Subcutaneous abdominal adipose tissue (tissue), 5 donors: Measurements from ENCODE around the gene SEMA3A.
"Not testable (repeated sequence)": the region's sequence is repeated elsewhere in the genome, so short reads cannot be mapped to it uniquely, and the experiment has no call there.

ENCODE experiments used
- H3K27ac ChIP-seq: one replicate; pipeline ENCODE4 v1.7.0; 2013; ENCODE audit warnings: low read depth, mild to moderate bottlenecking, inconsistent platforms, low read length, moderate library complexity
- H3K27me3 ChIP-seq, 5 donors: one replicate each; pipeline ENCODE4 v1.7.0; 2013; ENCODE audit warnings: low read length in 5 of 5, inconsistent platforms in 1 of 5; ENCODE audit not compliant: control insufficient read depth in 5 of 5, insufficient read depth in 4 of 5
- H3K36me3 ChIP-seq, 5 donors: one replicate each; pipeline ENCODE4 v1.7.0; 2013; ENCODE audit warnings: low read length in 5 of 5; ENCODE audit not compliant: control insufficient read depth in 5 of 5, insufficient read depth in 5 of 5
- H3K4me1 ChIP-seq, 5 donors: one replicate each; pipeline ENCODE4 v1.7.0; 2013; ENCODE audit warnings: low read length in 5 of 5, mild to moderate bottlenecking in 3 of 5, moderate library complexity in 1 of 5; ENCODE audit not compliant: control insufficient read depth in 5 of 5, insufficient read depth in 5 of 5
- H3K4me3 ChIP-seq, 5 donors: one replicate each; pipeline ENCODE4 v1.7.0; 2013; ENCODE audit warnings: low read length in 5 of 5, low read depth in 1 of 5
- H3K9ac ChIP-seq, 5 donors: one replicate each; pipeline ENCODE4 v1.7.0; 2013; ENCODE audit warnings: low read length in 5 of 5, mild to moderate bottlenecking in 4 of 5, moderate library complexity in 3 of 5
- H3K9me3 ChIP-seq, 5 donors: one replicate each; pipeline ENCODE4 v1.7.0; 2013; ENCODE audit warnings: low read length in 5 of 5; ENCODE audit not compliant: control insufficient read depth in 5 of 5
- donor health status: healthy.
- donor health status: healthy.
- donor health status: healthy.
- donor health status: healthy.
- donor health status: healthy.

The SEMA3A gene

DNA sequence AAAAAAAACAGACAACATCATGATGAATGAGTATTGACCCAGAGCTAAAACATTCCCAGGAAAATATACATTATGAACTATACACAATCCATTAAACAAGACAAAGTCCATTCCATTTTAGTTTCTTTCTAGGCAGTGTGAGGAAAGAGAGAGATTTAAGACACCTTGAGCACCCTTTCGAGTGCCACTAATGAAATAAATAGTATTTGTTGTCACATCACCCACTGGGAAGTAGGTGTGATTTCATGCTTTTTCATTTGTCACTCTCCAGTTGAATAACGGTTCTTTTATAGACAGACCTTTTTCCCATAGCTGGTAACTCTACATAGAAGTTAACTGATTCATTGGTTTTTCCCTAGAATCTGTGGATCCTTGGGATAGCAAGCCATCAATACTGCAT is 29.9 kb upstream of the SEMA3A start:
- Histone ChIP-seq H3K36me3 (no peaks in the 10 kb centered on the region), H3K9ac (no peak overlapping the region), H3K4me3 (no peak overlapping the region), H3K27me3 (no peaks in the 10 kb centered on the region), H3K4me1 (no peaks in the 10 kb centered on the region), H3K27ac (no peak overlapping the region), H3K9me3 (peaks cover 0 to 3% (median 0%) of the 10 kb centered on the region in 5 donors)

DNA sequence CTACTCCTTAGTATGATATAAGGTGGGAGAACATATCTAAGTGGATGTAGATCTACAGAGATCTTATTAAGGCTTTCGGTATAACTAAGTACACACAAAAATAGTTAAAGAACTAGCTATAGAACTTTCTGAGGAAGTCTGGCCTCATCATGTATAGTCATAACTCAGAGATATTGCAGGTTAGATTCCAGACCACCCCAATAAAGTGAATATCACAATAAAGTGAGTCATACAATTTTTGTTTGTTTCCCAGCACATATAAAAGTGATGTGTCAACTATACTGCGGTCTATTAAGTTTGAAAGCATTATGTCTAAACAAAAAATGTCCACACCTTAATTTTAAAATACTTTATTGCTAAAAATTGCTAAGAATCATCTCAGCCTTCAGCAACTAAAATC is 24.7 kb upstream of the SEMA3A start:
- no peaks in the 10 kb centered on the region for H3K36me3 ChIP-seq
- H3K4me1 ChIP-seq: no peaks in the 10 kb centered on the region
- H3K9me3 ChIP-seq: peaks cover 0 to 3% (median 0%) of the 10 kb centered on the region in 5 donors
- H3K27ac ChIP-seq: no peak overlapping the region
- H3K4me3 ChIP-seq: no peak overlapping the region
- H3K9ac ChIP-seq: no peak overlapping the region
- H3K27me3 ChIP-seq: no peaks in the 10 kb centered on the region

DNA sequence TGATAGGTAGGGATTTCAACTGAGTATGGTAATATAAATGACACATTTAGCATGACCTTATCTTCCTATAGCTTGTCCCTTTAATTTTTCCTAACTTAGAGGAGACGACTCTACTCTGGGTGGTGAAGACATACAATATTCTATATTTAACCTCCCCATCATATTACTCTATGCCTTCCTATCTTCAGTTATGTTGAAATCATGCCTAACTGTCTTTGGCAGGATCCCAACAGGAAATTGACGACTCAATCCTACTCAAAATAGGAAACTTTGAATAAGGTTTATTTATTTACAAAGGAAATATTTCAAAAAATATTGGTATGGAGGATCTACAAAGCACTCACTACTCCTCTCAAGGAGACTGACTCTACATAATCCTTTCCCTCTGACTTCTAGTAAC is 24.1 kb upstream of the SEMA3A start:
- Histone ChIP-seq H3K27me3 (no peaks in the 10 kb centered on the region), H3K4me1 (no peaks in the 10 kb centered on the region)

DNA sequence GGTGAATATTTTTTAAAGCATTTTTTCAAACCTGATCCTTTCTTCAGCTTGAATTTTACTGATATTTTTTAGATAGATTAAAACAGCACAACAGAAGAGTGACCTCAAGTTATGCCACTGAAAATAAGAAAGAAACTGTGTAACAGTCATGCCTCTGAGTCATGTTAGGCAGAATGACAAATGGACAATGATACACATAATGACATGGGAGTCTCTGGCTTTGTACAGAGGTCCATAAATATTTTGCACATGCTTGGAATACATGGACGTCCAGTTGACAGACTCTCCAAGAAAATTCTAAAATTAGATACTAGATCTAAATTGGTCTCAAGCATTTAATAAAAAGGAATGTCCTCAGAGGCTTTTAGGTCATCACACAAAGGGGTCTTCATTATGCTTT is 21.9 kb upstream of the SEMA3A start:
- no peaks in the 10 kb centered on the region for H3K4me1 ChIP-seq
- H3K9ac ChIP-seq: no peak overlapping the region
- H3K27me3 ChIP-seq: no peaks in the 10 kb centered on the region
- no peaks in the 10 kb centered on the region for H3K36me3 ChIP-seq
- no peak overlapping the region for H3K27ac ChIP-seq
- peaks cover 0 to 3% (median 0%) of the 10 kb centered on the region in 5 donors for H3K9me3 ChIP-seq
- H3K4me3 ChIP-seq: no peak overlapping the region

More for the DNA sequence above, 24.1 kb upstream of the SEMA3A start:
- Histone ChIP-seq H3K36me3 (no peaks in the 10 kb centered on the region), H3K27ac (no peak overlapping the region), H3K9ac (no peak overlapping the region), H3K9me3 (peaks cover 0 to 3% (median 0%) of the 10 kb centered on the region in 5 donors), H3K4me3 (no peak overlapping the region)

DNA sequence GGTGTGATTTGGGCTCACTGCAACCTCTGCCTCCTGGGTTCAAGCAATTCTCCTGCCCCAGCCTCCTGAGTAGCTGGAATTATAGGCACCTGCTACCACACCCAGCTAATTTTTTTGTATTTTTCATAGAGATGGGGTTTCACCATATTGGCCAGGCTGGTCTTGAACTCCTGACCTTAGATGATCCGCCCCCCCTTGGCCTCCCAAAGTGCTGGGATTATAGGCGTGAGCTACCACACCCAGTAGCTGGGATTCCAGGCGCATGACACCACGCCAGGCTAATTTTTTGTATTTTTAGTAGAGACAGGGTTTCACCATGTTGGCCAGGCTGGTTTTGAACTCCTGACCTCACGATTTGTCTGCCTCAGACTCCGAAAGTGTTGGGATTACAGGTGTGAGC is 20.2 kb upstream of the SEMA3A start:
- not testable (repeated sequence) for H3K27ac ChIP-seq, H3K4me3 ChIP-seq, H3K4me1 ChIP-seq, H3K9me3 ChIP-seq, H3K36me3 ChIP-seq, H3K9ac ChIP-seq, H3K27me3 ChIP-seq

DNA sequence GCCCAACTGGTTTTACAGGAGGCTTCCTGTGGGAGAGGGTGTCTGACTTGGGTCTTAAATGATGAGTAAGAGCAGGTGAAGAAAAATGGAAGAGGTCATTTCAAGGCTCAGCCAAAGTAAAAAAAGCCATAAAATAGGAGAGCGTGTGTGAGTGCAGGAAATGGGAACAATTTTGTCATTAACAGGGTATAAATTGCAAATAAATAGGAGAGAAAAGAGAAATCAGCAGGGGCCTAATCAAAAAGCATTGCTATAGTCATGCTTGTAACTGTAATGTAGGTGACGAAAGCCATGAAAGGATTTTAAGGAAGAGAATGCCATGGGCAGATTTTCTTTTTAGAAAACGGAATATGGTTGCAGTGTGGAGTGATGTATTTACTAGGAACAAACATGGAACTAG is 15.7 kb upstream of the SEMA3A start:
- no peaks in the 10 kb centered on the region for H3K9me3 ChIP-seq
- H3K27ac ChIP-seq: no peak overlapping the region
- no peak overlapping the region for H3K9ac ChIP-seq
- H3K4me3 ChIP-seq: no peak overlapping the region
- no peaks in the 10 kb centered on the region for H3K36me3 ChIP-seq
- H3K4me1 ChIP-seq: peaks cover 0 to 2% (median 0%) of the 10 kb centered on the region in 5 donors
- no peaks in the 10 kb centered on the region for H3K27me3 ChIP-seq

DNA sequence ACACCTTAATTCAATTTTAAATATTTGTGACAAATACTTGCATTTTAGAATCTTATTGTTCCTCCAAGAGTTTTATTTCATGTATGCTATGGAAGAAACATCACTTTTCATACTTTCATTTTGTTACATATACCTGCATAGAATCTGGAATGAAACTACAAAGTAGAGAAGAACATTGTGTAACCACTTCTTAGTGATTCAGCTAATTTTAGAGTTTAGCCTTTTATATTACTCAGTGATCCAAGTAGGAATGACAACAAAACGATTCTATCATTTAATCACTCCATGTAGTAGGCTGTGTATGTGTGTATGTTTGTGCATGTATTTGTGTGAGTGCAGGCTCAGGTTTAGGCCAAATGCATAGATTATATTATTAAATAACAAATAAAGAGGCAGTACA is 14.4 kb upstream of the SEMA3A start:
- Histone ChIP-seq H3K27me3 (no peaks in the 10 kb centered on the region), H3K36me3 (no peaks in the 10 kb centered on the region), H3K9ac (no peak overlapping the region), H3K4me1 (peaks cover 0 to 2% (median 0%) of the 10 kb centered on the region in 5 donors), H3K4me3 (no peak overlapping the region), H3K9me3 (no peaks in the 10 kb centered on the region), H3K27ac (no peak overlapping the region)

DNA sequence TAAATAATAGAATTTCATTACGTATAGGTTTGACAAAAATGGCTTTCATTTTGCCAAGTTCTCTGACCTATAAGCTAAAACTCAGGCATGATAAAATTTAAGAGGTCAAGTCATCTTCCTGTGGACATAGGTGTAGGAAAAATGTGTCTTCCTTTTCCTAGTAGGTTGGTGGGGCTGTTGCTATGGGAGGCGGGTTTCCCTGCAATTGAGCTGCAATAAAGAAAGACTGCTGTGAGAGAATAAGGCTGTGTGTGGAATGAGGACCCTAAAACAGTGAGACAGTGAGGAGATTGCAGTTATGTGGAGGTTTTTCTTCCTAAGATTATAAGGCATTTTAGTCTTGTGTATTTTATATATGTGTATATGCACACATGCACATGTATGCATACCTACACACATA is 13.0 kb upstream of the SEMA3A start:
- Histone ChIP-seq H3K27me3 (no peaks in the 10 kb centered on the region), H3K9ac (no peak overlapping the region), H3K4me1 (peaks cover 0 to 2% (median 0%) of the 10 kb centered on the region in 5 donors), H3K36me3 (no peaks in the 10 kb centered on the region), H3K9me3 (no peaks in the 10 kb centered on the region), H3K4me3 (no peak overlapping the region), H3K27ac (no peak overlapping the region)

DNA sequence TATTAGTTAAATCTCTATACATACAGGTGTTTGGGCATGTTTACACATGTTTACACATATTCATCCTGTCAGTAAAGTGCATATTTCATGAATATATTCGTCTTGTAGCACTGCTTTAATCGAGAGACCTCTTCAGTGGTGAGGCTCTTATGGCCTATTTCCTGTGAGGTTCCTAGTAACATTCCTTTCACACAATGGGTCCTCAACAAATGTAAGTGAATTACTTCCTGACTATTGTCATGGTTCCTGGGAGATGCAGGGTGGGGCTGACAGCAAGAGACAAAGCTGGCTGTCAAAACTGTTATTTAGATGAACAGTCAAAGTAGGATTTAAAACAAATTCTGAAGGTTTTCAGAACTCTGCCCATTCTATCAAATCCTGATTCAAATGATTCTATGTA is 12.4 kb upstream of the SEMA3A start:
- Histone ChIP-seq H3K27ac (no peak overlapping the region), H3K36me3 (no peaks in the 10 kb centered on the region), H3K27me3 (no peaks in the 10 kb centered on the region), H3K9ac (no peak overlapping the region), H3K9me3 (no peaks in the 10 kb centered on the region), H3K4me1 (peaks cover 0 to 2% (median 0%) of the 10 kb centered on the region in 5 donors), H3K4me3 (no peak overlapping the region)

DNA sequence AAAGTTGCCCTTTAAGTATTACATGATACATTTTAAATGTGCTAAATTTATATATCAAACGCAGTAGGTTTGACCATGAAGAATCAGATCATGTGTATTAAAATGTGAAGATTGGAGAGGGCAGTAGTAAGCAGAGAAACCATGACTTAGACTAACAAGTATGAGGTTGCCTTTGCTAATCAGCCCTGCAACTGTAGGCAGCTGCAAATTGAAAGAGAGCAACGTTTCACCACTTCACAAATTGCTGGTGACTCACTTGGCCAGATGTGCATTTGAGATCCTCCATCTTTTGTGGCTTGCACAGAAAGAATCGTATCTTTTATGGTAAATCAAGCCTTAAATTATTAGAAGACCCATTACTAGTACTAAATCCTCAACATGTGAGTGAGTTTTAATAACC is 10.1 kb upstream of the SEMA3A start:
- Histone ChIP-seq H3K9me3 (no peaks in the 10 kb centered on the region), H3K36me3 (no peaks in the 10 kb centered on the region), H3K4me1 (peaks cover 0 to 2% (median 0%) of the 10 kb centered on the region in 5 donors), H3K27me3 (no peaks in the 10 kb centered on the region), H3K27ac (no peak overlapping the region), H3K9ac (no peak overlapping the region), H3K4me3 (no peak overlapping the region)

DNA sequence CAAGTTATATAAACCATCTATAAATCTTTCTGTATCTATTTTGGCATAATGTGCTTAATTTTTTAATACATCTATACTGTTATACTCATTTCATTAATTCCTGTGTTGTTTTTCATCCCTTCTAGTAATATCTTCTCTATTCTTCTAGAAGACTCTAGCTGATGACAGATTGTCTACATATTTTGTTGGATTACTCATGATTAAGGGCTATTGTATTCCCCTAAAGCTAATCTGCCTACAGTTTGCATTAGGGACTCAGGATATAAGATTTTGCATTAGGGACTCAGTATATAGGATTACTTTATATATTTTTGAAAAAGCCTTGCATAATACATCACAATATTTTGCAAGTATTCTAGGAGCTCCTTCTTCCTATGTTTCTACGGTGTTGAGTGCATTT is 8.3 kb upstream of the SEMA3A start:
- H3K27me3 ChIP-seq: no peaks in the 10 kb centered on the region
- H3K4me1 ChIP-seq: no peaks in the 10 kb centered on the region
- H3K36me3 ChIP-seq: no peaks in the 10 kb centered on the region
- no peaks in the 10 kb centered on the region for H3K9me3 ChIP-seq
- H3K4me3 ChIP-seq: no peak overlapping the region
- no peak overlapping the region for H3K9ac ChIP-seq
- no peak overlapping the region for H3K27ac ChIP-seq
